SU-DHL-6 (cell line): ENCODE measurements around the gene INF2.

Experiments used
- H2AFZ ChIP-seq: fragments of 200-600 bp; sonication (generic); 2 replicates; pipeline ENCODE4 v1.6.1; 2014; ENCODE audit warnings: low read depth, mild to moderate bottlenecking, moderate library complexity, mixed read lengths, antibody characterized with exemption, low read length; ENCODE audit not compliant: severe bottlenecking
- H3F3A ChIP-seq: fragments of 200-600 bp; shearing (Covaris generic); 2 replicates; pipeline ENCODE4 v1.6.0; 2016; ENCODE audit warnings: antibody characterized with exemption, mild to moderate bottlenecking; ENCODE audit not compliant: insufficient read depth
- H3K27ac ChIP-seq: fragments of 200-600 bp; sonication (generic); 2 replicates; pipeline ENCODE4 v1.5.1; 2016; ENCODE audit warnings: low read depth, mild to moderate bottlenecking, low read length, moderate library complexity, mixed read lengths
- H3K27me3 ChIP-seq: fragments of 200-600 bp; sonication (generic), shearing (Covaris generic); 2 replicates; pipeline ENCODE4 v1.6.0; 2014; ENCODE audit warnings: mild to moderate bottlenecking, low read length
- H3K36me3 ChIP-seq: fragments of 200-600 bp; sonication (generic); 2 replicates; pipeline ENCODE4 v1.6.1; 2014; ENCODE audit warnings: mild to moderate bottlenecking, low read length, mixed read lengths
- H3K4me2 ChIP-seq: fragments of 300-600, 200-600 bp; shearing (Covaris generic), sonication (generic); 2 replicates; pipeline ENCODE4 v1.6.0; 2014; ENCODE audit warnings: low read length, low read depth, mild to moderate bottlenecking; ENCODE audit not compliant: poor library complexity, severe bottlenecking
- H3K4me3 ChIP-seq: fragments of 200-600 bp; sonication (generic); 2 replicates; pipeline ENCODE4 v1.5.1; 2014; ENCODE audit warnings: antibody characterized with exemption, low read length, mild to moderate bottlenecking, mixed read lengths; ENCODE audit not compliant: insufficient read depth, poor library complexity, severe bottlenecking
- H3K79me2 ChIP-seq: fragments of 200-600 bp; sonication (generic); 2 replicates; pipeline ENCODE4 v1.6.1; 2014; ENCODE audit warnings: mild to moderate bottlenecking, low read length, moderate library complexity; ENCODE audit not compliant: insufficient read depth
- H3K9ac ChIP-seq: fragments of 200-600 bp; sonication (generic); 2 replicates; pipeline ENCODE4 v1.7.0; 2014; ENCODE audit warnings: mild to moderate bottlenecking, low read length
- H3K9me2 ChIP-seq: fragments of 200-600 bp; sonication (generic); replicated peaks from 2 replicates; pipeline ENCODE4 v1.6.1; 2014; ENCODE audit warnings: low read length; ENCODE audit not compliant: insufficient read depth
- H3K9me3 ChIP-seq: fragments of 200-600 bp; sonication (generic); 2 replicates; pipeline ENCODE4 v1.6.1; 2014; ENCODE audit warnings: low read length, mixed read lengths; ENCODE audit not compliant: insufficient read depth
- H4K20me1 ChIP-seq: fragments of 200-600 bp; sonication (generic); 2 replicates; pipeline ENCODE4 v1.6.1; 2014; ENCODE audit warnings: low read depth, mild to moderate bottlenecking, antibody characterized with exemption, low read length, moderate library complexity, mixed read lengths
- CTCF ChIP-seq: fragments of 200-600 bp; sonication (generic); IDR thresholded peaks from one replicate; pipeline ENCODE4 v1.5.1; 2017; ENCODE audit warnings: antibody characterized with exemption, mild to moderate bottlenecking, low read length, moderate library complexity; ENCODE audit not compliant: insufficient read depth, poor library complexity, severe bottlenecking
- EZH2phosphoT487 ChIP-seq: fragments of 200-600 bp; sonication (generic), shearing (Covaris generic); conservative IDR thresholded peaks from 2 replicates; pipeline ENCODE4 v1.6.1; 2018; ENCODE audit warnings: mild to moderate bottlenecking, antibody characterized with exemption, low read length, moderate library complexity, mixed read lengths

INF2 gene

GRCh38 chr14:104702673-104703072 lies 13.3 kb downstream of the INF2 start:
- Histone ChIP-seq H2AFZ (no peak overlapping the region), H3K9me3 (no peaks in the 10 kb centered on the region), H3K9me2 (no peaks in the 10 kb centered on the region), H4K20me1 (no peaks in the 10 kb centered on the region), H3K4me3 (no peak overlapping the region), H3K27me3 (no peaks in the 10 kb centered on the region), H3K36me3 (no peaks in the 10 kb centered on the region), H3K27ac (no peak overlapping the region), H3F3A (no peaks in the 10 kb centered on the region), H3K4me2 (no peak overlapping the region), H3K79me2 (no peaks in the 10 kb centered on the region), H3K9ac (no peak overlapping the region)
- TF ChIP-seq EZH2phosphoT487 (no peak), CTCF (no peak)

GRCh38 chr14:104703269-104703668 lies 13.9 kb downstream of the INF2 start:
- Histone ChIP-seq H2AFZ (no peak overlapping the region), H3K36me3 (no peaks in the 10 kb centered on the region), H3K27me3 (no peaks in the 10 kb centered on the region), H3K27ac (no peak overlapping the region), H3K79me2 (no peaks in the 10 kb centered on the region), H4K20me1 (no peaks in the 10 kb centered on the region), H3K4me3 (no peak overlapping the region), H3K4me2 (no peak overlapping the region), H3K9ac (no peak overlapping the region), H3K9me3 (no peaks in the 10 kb centered on the region), H3K9me2 (no peaks in the 10 kb centered on the region), H3F3A (no peaks in the 10 kb centered on the region)
- TF ChIP-seq CTCF = no peak
- no peak for TF ChIP-seq EZH2phosphoT487

GRCh38 chr14:104704252-104704651 lies 14.8 kb downstream of the INF2 start:
- H3K79me2 ChIP-seq = no peaks in the 10 kb centered on the region
- H2AFZ ChIP-seq = no peak overlapping the region
- no peak overlapping the region for H3K9ac ChIP-seq
- H3K4me3 ChIP-seq = no peak overlapping the region
- no peaks in the 10 kb centered on the region for H3F3A ChIP-seq
- no peak overlapping the region for H3K4me2 ChIP-seq
- H4K20me1 ChIP-seq = no peaks in the 10 kb centered on the region
- no peaks in the 10 kb centered on the region for H3K27me3 ChIP-seq
- H3K36me3 ChIP-seq = no peaks in the 10 kb centered on the region
- no peak overlapping the region for H3K27ac ChIP-seq
- TF ChIP-seq EZH2phosphoT487 (no peak), CTCF (no peak)
- no peaks in the 10 kb centered on the region for H3K9me3 ChIP-seq
- no peaks in the 10 kb centered on the region for H3K9me2 ChIP-seq
